Uterus (tissue), 2 donors: Measurements from ENCODE around the gene LHX2.

ENCODE experiments used
- CTCF ChIP-seq, 4 experiments: fragments of 200-600 bp in 2 of 4; fragments of 450-650 bp in 2 of 4; sonication (generic) in 2 of 4; IDR thresholded peaks; one replicate each; pipeline ENCODE4 v1.5.1; 2016 to 2019; ENCODE audit warnings: antibody characterized with exemption in 4 of 4, mild to moderate bottlenecking in 2 of 4, moderate library complexity in 1 of 4
- POLR2A ChIP-seq, 2 donors: fragments of 450-650 bp; IDR thresholded peaks; one replicate each; pipeline ENCODE4 v1.6.1; 2016; ENCODE audit warnings: antibody characterized with exemption in 2 of 2, mild to moderate bottlenecking in 1 of 2, moderate library complexity in 1 of 2

GRCh38 chr9:124040186-124040931 is 28.8 kb downstream of the LHX2 start:
- no peak for TF ChIP-seq CTCF (IDR thresholded peaks at IDR 0.05)
- no peak for TF ChIP-seq POLR2A (IDR thresholded peaks at IDR 0.05)
